ENCODE measurements around the gene TARBP2.
"Not testable (repeated sequence)": the region's sequence is repeated elsewhere in the genome, so short reads cannot be mapped to it uniquely, and the experiment has no call there.

Gene TARBP2

DNA sequence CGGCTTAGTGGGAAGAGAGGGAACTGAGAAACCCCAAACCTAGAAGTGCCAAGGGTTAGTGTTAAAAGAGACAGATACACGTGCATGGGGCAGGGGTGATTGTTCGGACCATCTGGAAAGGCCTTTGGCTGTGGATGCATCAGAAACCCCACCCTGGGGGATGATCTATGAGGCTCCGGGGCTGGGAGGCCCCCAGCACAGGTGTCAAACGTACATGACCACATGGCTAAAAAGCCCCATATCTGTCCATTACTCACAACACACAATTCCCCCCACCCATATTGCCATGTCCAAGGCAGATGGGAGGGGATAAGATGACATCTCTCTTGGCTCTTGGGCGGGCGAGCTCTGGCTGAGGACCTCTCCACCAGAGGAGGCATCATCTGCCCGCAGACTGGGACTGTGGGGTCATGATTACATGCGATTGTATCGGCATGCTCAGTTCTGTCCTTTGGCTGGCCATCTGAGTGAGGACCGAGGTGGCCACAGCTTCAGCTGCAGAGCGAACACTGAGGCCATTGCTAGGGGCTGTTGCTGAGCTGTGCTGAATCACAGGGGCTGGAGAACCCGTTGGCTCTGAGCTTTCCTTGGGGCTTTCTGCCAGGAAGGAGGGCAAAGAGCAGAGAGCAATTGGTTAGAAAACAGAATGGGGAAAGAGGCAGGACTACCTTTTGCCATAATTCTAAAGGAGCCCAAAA, 15.8 kb downstream of the TARBP2 start:
- no peak for DNase-seq

GRCh38 chr12:53518381-53518780, 17.3 kb downstream of the TARBP2 start:
- no peak for DNase-seq

- no peak for DNase-seq
Measured at GRCh38 chr12:53523131-53523530, 22.0 kb downstream of the TARBP2 start.

- no peak for DNase-seq
Measured at GRCh38 chr12:53524476-53524875, 23.4 kb downstream of the TARBP2 start.

DNA sequence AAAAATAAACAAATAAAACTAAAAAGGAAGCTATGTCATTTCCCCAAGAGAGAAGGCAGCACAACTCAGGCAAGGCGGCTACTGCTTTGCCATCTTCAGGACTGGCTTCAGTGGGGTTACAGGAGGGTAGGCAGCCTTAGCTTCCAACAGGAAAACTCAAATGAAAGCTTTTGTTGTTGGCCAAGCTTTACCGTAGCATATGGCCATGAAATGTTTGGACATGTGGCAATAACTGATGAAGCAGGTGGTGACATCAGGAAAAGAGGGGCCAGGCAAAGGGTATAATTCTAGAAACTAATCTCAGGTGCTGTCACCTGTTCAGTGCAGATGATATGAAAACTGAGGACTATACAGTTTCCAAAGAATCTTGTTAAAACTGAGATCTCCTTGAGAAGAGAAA, 29.0 kb downstream of the TARBP2 start:
- DNase-seq: no peak

DNA sequence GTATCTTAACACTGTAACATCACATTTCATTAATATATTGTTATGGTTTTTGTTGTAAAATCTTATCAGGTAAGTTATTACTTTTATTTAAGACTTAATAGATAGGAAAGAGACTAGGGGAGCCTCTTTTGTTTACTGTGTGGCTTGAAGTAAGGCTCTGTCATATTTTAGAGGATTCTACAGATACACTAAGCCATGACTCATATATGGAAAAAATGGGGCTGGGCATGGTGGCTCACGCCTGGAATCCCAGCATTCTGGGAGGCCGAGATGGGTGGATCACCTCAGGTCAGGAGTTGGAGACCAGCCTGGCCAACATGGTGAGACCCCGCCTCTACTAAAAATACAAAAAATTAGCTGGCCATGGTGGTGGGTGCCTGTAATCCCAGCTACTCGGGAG, 29.8 kb downstream of the TARBP2 start:
- DNase-seq: no peak

DNA sequence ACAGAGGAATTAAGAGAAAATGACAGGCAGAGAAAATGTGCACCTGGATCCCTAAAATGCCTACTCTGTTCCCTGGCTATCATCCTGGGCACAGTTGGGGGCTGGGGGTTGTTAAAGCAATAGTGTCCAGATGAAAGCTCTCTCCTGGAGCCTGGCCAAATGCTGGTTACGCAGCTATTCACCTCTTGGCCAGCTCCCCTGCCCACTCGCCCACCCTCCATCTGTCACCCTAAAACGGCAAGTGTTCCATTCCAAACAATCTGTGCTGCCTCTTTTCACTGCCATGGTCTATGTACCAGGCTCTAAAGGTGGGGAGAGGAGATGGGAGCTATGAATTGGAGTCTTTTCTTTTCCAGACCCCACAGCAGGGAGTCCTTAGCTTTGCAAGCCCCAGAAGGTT, 30.9 kb downstream of the TARBP2 start:
- no peak for DNase-seq

GRCh38 chr12:53532524-53533445, 31.7 kb downstream of the TARBP2 start:
- DNase-seq: no peak

GRCh38 chr12:53533471-53533870, 32.4 kb downstream of the TARBP2 start:
- no peak for DNase-seq

GRCh38 chr12:53536962-53537361, 35.9 kb downstream of the TARBP2 start:
- DNase-seq: no peak

- DNase-seq: no peak
Measured at GRCh38 chr12:53538209-53538689, 37.2 kb downstream of the TARBP2 start.

DNA sequence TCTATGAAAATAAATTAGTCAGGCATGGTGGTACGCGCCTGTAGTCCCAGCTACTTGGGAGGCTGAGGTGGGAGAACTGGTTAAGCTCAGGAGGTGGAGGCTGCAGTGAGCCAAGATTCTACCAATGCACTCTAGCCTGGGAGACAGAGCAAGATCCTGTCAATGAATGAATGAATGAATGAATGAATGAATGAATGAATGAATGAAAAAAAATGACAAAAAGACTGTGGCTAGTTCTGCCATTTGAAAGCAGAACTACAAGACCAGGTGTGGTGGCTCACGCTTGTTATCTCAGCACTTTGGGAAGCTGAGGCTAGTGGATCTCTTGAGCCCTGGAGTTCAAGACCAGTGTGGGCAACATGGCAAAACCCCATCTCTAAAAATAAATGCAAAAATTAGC, 38.4 kb downstream of the TARBP2 start:
- no peak for DNase-seq

DNA sequence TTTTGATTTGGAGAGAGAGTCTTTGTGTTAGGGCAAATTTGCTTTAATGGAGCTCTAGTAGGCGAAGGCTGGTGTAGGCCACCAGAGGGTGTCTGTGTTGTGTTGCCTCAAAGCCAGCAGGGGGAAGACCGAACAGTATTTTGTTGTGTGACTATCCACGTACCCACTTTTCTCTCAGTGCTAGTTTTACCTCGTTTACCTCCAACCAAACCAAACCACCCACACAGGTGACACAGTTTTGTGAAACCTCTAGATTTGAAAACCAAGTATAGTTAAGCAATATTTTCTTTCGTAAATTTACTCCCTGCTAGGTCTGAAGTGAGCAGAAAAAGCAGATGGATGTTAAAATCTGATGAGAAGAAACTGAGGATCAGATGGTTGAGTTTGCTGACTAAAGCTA, 42.5 kb downstream of the TARBP2 start:
- peak in 3 of 5 experiments; percentile 21 to 85 (median 22) for DNase-seq

GRCh38 chr12:53548354-53548753, 47.3 kb downstream of the TARBP2 start:
- not testable (repeated sequence) for DNase-seq

- not testable (repeated sequence) for DNase-seq
Measured at GRCh38 chr12:53550131-53550530, 49.0 kb downstream of the TARBP2 start.

GRCh38 chr12:53550595-53550994, 49.5 kb downstream of the TARBP2 start:
- DNase-seq: no peak

DNA sequence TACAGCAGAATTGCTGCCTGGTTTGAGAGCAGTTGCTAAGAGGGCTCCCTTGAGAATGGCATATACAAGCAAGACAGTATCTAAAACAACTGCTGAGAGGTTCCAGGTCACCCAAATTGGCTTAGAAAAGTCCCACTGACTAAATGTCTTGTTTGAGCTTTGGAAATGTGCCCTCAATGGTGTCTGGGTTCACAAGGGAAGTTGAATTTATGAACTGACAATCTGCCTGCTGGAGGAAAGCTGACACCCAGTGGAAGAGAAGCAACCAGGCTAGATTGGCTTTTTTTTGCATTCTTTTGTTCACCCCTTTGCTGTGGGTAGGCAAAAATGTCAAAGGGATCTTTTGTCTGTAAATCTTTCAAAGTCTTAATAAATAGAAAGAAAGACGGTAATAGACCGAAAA, 50.8 kb downstream of the TARBP2 start:
- DNase-seq: no peak

DNA sequence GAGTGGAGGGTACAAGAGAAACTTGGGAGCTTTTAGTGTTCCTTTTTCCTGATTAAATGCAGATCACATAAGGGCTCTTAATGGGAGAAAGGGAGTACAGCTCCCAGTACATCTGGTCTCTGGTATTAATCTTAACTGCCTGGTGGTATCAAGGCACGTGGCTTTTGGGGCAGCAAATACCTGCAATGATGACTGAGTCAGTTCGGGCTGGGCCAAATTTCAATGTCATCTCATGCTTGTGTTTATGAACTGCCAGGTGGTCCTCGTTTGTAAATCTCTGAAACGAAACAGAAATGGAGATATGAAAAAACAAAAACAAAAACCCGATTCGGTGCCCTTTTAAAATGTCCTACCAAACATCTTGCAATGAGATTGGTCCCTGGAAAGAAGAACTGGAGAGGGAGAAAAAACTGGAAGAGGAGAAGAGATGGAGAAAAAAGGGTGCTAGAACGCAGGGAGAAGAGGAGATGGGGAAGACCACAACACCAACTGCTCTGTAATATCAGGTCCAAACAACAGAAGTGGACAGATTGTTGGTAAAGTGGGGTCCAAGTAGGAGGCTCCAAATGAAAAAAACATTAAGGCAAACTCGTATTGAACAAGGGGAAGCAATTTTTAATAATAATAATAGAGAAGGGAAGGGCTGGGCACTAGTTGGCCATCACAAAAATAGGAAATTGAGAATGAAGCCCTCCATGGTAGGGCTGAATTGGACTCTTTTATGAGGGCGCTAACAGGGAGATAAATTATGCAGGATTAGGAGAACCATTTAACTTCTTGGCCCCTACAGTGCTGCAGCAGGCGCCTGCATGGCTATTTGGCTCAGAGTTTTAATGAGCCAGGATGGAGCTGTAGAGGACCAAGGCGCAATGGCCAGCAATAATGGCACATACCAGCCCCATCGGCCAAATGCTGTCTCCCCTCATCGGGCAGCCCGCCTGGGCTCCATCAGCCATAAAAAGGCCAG, 51.6 kb downstream of the TARBP2 start:
- DNase-seq: no peak
